ENCODE results near the gene AKR1D1.
"Not testable (repeated sequence)": the region's sequence is repeated elsewhere in the genome, so short reads cannot be mapped to it uniquely, and the experiment has no call there.

AKR1D1 gene

GRCh38 chr7:138125598-138126111 lies 49.4 kb downstream of the AKR1D1 start:
- Histone ChIP-seq H3K4me1 (ENCODE audit: insufficient read depth, low read length) (no peaks in the 10 kb centered on the region; the same call in 1 of the 2 replicates), H3K9me3 (ENCODE audit: insufficient read depth, low read depth, low read length) (peaks cover 10% of the 10 kb centered on the region), H3K4me3 (ENCODE audit: low read length) (no peak overlapping the region), H3K27ac (ENCODE audit: low read length) (no peak overlapping the region), H3K27me3 (ENCODE audit: insufficient read depth, low read length) (no peaks in the 10 kb centered on the region), H3K9ac (ENCODE audit: low read depth, low read length) (no peak overlapping the region), H3K36me3 (ENCODE audit: insufficient read depth, low read depth, low read length) (no peaks in the 10 kb centered on the region)

GRCh38 chr7:138126928-138127327 lies 50.7 kb downstream of the AKR1D1 start:
- H3K9me3 ChIP-seq (ENCODE audit: insufficient read depth, low read depth, low read length) = peaks cover 10% of the 10 kb centered on the region
- no peaks in the 10 kb centered on the region for H3K27me3 ChIP-seq (ENCODE audit: insufficient read depth, low read length)
- no peaks in the 10 kb centered on the region for H3K36me3 ChIP-seq (ENCODE audit: insufficient read depth, low read depth, low read length)
- no peak overlapping the region for H3K4me3 ChIP-seq (ENCODE audit: low read length)
- no peak overlapping the region for H3K27ac ChIP-seq (ENCODE audit: low read length)
- no peaks in the 10 kb centered on the region; the same call in 1 of the 2 replicates for H3K4me1 ChIP-seq (ENCODE audit: insufficient read depth, low read length)
- no peak overlapping the region for H3K9ac ChIP-seq (ENCODE audit: low read depth, low read length)

GRCh38 chr7:138127996-138128395 lies 51.7 kb downstream of the AKR1D1 start:
- Histone ChIP-seq H3K4me3 (ENCODE audit: low read length) (no peak overlapping the region), H3K27me3 (ENCODE audit: insufficient read depth, low read length) (no peaks in the 10 kb centered on the region), H3K9ac (ENCODE audit: low read depth, low read length) (no peak overlapping the region), H3K36me3 (ENCODE audit: insufficient read depth, low read depth, low read length) (no peaks in the 10 kb centered on the region), H3K27ac (ENCODE audit: low read length) (no peak overlapping the region), H3K9me3 (ENCODE audit: insufficient read depth, low read depth, low read length) (peaks cover 10% of the 10 kb centered on the region), H3K4me1 (ENCODE audit: insufficient read depth, low read length) (no peaks in the 10 kb centered on the region; the same call in 1 of the 2 replicates)

- Histone ChIP-seq H3K27ac (ENCODE audit: low read length) (no peak overlapping the region), H3K9me3 (ENCODE audit: insufficient read depth, low read depth, low read length) (peaks cover 10% of the 10 kb centered on the region), H3K36me3 (ENCODE audit: insufficient read depth, low read depth, low read length) (no peaks in the 10 kb centered on the region), H3K27me3 (ENCODE audit: insufficient read depth, low read length) (no peaks in the 10 kb centered on the region), H3K4me3 (ENCODE audit: low read length) (no peak overlapping the region), H3K9ac (ENCODE audit: low read depth, low read length) (no peak overlapping the region), H3K4me1 (ENCODE audit: insufficient read depth, low read length) (no peaks in the 10 kb centered on the region; the same call in 1 of the 2 replicates)
Measured at GRCh38 chr7:138129551-138130165, 53.4 kb downstream of the AKR1D1 start.

- Histone ChIP-seq H3K27me3 (ENCODE audit: insufficient read depth, low read length) (no peaks in the 10 kb centered on the region), H3K4me1 (ENCODE audit: insufficient read depth, low read length) (no peaks in the 10 kb centered on the region), H3K9ac (ENCODE audit: low read depth, low read length) (no peak overlapping the region), H3K36me3 (ENCODE audit: insufficient read depth, low read depth, low read length) (no peaks in the 10 kb centered on the region), H3K9me3 (ENCODE audit: insufficient read depth, low read depth, low read length) (no peaks in the 10 kb centered on the region; the same call in 1 of the 2 replicates), H3K27ac (ENCODE audit: low read length) (no peak overlapping the region), H3K4me3 (ENCODE audit: low read length) (no peak overlapping the region)
Measured at GRCh38 chr7:138137423-138138171, 61.3 kb downstream of the AKR1D1 start.

GRCh38 chr7:138138244-138138643 lies 62.0 kb downstream of the AKR1D1 start:
- Histone ChIP-seq H3K9ac (ENCODE audit: low read depth, low read length) (no peak overlapping the region), H3K27me3 (ENCODE audit: insufficient read depth, low read length) (no peaks in the 10 kb centered on the region), H3K36me3 (ENCODE audit: insufficient read depth, low read depth, low read length) (no peaks in the 10 kb centered on the region), H3K9me3 (ENCODE audit: insufficient read depth, low read depth, low read length) (no peaks in the 10 kb centered on the region; the same call in 1 of the 2 replicates), H3K27ac (ENCODE audit: low read length) (no peak overlapping the region), H3K4me3 (ENCODE audit: low read length) (no peak overlapping the region), H3K4me1 (ENCODE audit: insufficient read depth, low read length) (no peaks in the 10 kb centered on the region)

- Histone ChIP-seq H3K9me3 (ENCODE audit: insufficient read depth, low read depth, low read length) (no peaks in the 10 kb centered on the region), H3K36me3 (ENCODE audit: insufficient read depth, low read depth, low read length) (no peaks in the 10 kb centered on the region), H3K4me3 (ENCODE audit: low read length) (no peak overlapping the region), H3K27me3 (ENCODE audit: insufficient read depth, low read length) (no peaks in the 10 kb centered on the region), H3K4me1 (ENCODE audit: insufficient read depth, low read length) (no peaks in the 10 kb centered on the region), H3K27ac (ENCODE audit: low read length) (no peak overlapping the region), H3K9ac (ENCODE audit: low read depth, low read length) (no peak overlapping the region)
Measured at GRCh38 chr7:138142583-138143201, 66.4 kb downstream of the AKR1D1 start.

GRCh38 chr7:138144958-138145357 lies 68.7 kb downstream of the AKR1D1 start:
- no peaks in the 10 kb centered on the region for H3K9me3 ChIP-seq (ENCODE audit: insufficient read depth, low read depth, low read length)
- no peak overlapping the region for H3K27ac ChIP-seq (ENCODE audit: low read length)
- no peaks in the 10 kb centered on the region for H3K4me1 ChIP-seq (ENCODE audit: insufficient read depth, low read length)
- no peaks in the 10 kb centered on the region for H3K36me3 ChIP-seq (ENCODE audit: insufficient read depth, low read depth, low read length)
- no peak overlapping the region for H3K9ac ChIP-seq (ENCODE audit: low read depth, low read length)
- H3K27me3 ChIP-seq (ENCODE audit: insufficient read depth, low read length) = no peaks in the 10 kb centered on the region
- no peak overlapping the region for H3K4me3 ChIP-seq (ENCODE audit: low read length)

GRCh38 chr7:138146221-138146620 lies 70.0 kb downstream of the AKR1D1 start:
- not testable (repeated sequence) for H3K4me1 ChIP-seq (ENCODE audit: insufficient read depth, low read length); H3K27ac ChIP-seq (ENCODE audit: low read length); H3K9me3 ChIP-seq (ENCODE audit: insufficient read depth, low read depth, low read length); H3K4me3 ChIP-seq (ENCODE audit: low read length); H3K27me3 ChIP-seq (ENCODE audit: insufficient read depth, low read length); H3K36me3 ChIP-seq (ENCODE audit: insufficient read depth, low read depth, low read length); H3K9ac ChIP-seq (ENCODE audit: low read depth, low read length)

GRCh38 chr7:138146757-138147734 lies 70.8 kb downstream of the AKR1D1 start:
- not testable (repeated sequence) for H3K4me1 ChIP-seq (ENCODE audit: insufficient read depth, low read length); H3K9me3 ChIP-seq (ENCODE audit: insufficient read depth, low read depth, low read length); H3K27me3 ChIP-seq (ENCODE audit: insufficient read depth, low read length); H3K27ac ChIP-seq (ENCODE audit: low read length); H3K36me3 ChIP-seq (ENCODE audit: insufficient read depth, low read depth, low read length); H3K4me3 ChIP-seq (ENCODE audit: low read length); H3K9ac ChIP-seq (ENCODE audit: low read depth, low read length)

All from iPS-20b (cell line).